Stimulated activated effector memory CD8-positive, alpha-beta T cell treated with anti-CD3 and anti-CD28 coated beads, Interleukin-12 subunit alpha, Interleukin-12 subunit beta, amount 100 ng/mL, for 72 hours (primary cell): ENCODE results near the gene MPLKIP.

Experiments
- ATAC-seq: fragments of 150-1000 bp; cut with Tn5 transposase; 2 replicates; pipeline ENCODE4 v1.10.0; 2021
- DNase-seq, 2 donors: peaks; one replicate each; pipeline ENCODE4 v3.0.0; 2021 to 2022; ENCODE audit warnings: low spot score in 2 of 2
- H3K27ac Mint-ChIP-seq: one replicate; pipeline ENCODE4 v1.8.0; 2022; ENCODE audit warnings: mild to moderate bottlenecking, mixed read lengths
- H3K36me3 Mint-ChIP-seq: one replicate; pipeline ENCODE4 v1.8.0; 2022; ENCODE audit warnings: mild to moderate bottlenecking, mixed read lengths
- H3K4me1 Mint-ChIP-seq: one replicate; pipeline ENCODE4 v1.8.0; 2022; ENCODE audit warnings: mixed read lengths
- H3K4me3 Mint-ChIP-seq: one replicate; pipeline ENCODE4 v1.8.0; 2022; ENCODE audit warnings: mild to moderate bottlenecking, mixed read lengths
- H3K9me3 Mint-ChIP-seq: one replicate; pipeline ENCODE4 v1.8.0; 2022; ENCODE audit warnings: mixed read lengths

MPLKIP gene

DNA sequence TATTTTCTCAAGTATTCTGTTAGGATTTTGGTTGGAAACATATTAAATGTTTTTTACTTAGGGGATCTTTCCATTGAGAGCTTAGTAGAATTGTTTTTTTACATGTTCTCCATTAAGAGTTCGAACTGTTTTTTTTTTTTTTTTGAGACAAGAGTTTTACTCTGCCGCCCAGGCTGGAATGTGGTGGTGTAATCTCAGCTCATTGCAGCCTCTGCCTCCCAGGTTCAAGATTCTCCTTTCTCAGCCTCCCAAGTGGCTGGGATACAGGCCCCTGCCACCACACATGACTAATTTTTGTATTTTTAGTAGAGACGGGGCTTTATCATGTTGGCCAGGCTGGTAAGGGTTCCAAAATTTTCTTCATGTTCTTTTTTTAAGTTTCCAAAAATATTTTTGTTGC, 33.2 kb downstream of the MPLKIP start:
- no peaks in the 10 kb centered on the region for H3K4me1 Mint-ChIP-seq
- H3K36me3 Mint-ChIP-seq, result peaks cover 13% of the 10 kb centered on the region
- H3K9me3 Mint-ChIP-seq, result no peaks in the 10 kb centered on the region
- DNase-seq (no peak), ATAC-seq (no peak)
- H3K4me3 Mint-ChIP-seq, result no peak overlapping the region
- H3K27ac Mint-ChIP-seq, result no peak overlapping the region

DNA sequence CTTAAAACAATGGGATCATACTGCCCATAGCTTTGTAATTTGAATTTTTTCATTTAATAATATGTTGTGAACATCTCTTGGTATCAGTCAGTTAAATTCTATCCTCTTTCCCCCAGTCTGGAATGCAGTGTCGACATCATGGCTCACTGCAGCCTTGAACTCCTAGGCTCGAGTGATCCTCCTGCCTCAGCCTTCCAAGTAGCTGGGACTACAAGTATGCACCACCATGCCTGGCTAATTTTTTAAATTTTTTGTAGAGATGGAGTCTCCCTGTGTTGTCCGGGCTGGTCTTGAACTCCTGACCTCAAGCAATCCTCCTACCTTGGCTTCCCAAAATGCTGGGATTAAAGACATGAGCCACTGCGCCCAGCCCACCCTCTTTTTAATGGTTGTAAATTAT, 34.6 kb downstream of the MPLKIP start:
- no peak for ATAC-seq
- Mint-ChIP-seq H3K4me1 (no peaks in the 10 kb centered on the region), H3K4me3 (no peak overlapping the region), H3K9me3 (no peaks in the 10 kb centered on the region), H3K27ac (no peak overlapping the region), H3K36me3 (peaks cover 27% of the 10 kb centered on the region)
- no peak for DNase-seq

DNA sequence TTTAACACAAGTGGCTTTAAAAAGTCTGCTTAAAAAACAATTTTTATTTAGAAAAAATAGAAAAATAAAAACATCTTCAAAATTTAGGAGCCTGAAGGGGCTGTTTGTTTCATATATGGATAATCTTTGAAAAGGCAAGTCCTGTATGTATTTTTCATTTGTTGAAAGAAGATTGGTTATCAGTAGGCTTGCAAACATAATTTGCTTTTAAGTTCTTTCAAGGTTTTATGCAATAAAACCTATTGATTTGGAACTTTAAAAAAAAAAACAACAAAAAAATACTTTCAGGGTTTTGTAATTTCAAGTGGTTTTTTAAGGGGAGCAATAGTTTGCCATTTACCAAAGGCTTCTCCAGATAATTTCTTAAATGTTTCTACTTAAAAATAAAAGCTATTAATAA, 35.6 kb downstream of the MPLKIP start:
- no peaks in the 10 kb centered on the region for H3K4me1 Mint-ChIP-seq
- H3K27ac Mint-ChIP-seq, result no peak overlapping the region
- ATAC-seq (no peak), DNase-seq (no peak)
- no peak overlapping the region for H3K4me3 Mint-ChIP-seq
- no peaks in the 10 kb centered on the region for H3K9me3 Mint-ChIP-seq
- H3K36me3 Mint-ChIP-seq, result peaks cover 37% of the 10 kb centered on the region

DNA sequence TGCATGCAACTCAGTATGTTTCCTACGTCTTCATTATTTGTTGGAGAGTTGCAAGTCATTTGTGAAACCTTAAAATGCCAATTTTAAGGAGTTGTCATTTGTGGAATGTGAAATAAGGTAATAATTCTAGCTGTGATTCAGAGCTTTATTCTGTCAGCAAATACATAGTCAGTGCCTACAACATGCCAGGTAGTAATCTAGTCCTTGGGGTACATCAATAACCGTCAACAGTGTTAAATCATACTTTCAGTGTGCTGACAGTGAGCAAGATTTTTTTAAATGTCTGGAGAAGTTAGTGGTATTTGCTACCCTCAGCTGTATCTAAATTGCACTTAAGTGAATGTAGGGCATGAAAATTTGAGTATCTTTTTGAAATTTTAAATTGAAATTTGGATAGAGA, 36.7 kb downstream of the MPLKIP start:
- Mint-ChIP-seq H3K4me3 (no peak overlapping the region), H3K36me3 (peaks cover 48% of the 10 kb centered on the region), H3K27ac (no peak overlapping the region), H3K9me3 (no peaks in the 10 kb centered on the region), H3K4me1 (no peaks in the 10 kb centered on the region)
- DNase-seq (no peak), ATAC-seq (no peak)

DNA sequence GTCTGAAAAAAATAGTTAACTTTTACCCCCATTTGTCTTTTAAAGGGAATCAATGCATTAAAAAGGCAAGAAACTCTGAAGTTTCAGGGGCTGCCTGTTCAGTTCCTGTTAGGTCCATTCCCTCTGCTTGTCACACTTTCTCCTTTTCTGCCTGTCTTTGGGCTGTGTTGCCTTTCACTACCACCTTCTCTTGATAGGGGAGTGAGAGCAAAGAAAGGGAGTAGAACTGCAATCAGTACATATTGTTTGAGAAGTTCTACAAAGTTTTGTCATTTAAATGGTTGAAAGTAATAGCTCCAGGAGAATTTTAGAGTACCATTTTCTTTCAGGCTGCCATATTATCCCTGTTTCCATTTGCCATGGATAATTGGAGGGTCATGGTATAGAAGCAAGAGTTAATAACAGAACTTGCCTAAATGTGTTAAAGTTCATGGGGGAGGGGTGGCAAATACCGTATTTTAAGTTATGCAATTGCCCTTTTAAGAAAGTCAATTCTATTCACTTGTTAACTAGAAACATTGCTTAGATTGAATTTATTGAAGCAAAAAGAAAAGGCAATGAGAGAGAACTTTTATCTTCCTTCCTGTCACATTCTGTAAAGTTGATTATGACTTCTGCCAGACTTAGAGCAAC, 38.6 kb downstream of the MPLKIP start:
- Mint-ChIP-seq H3K4me1 (no peaks in the 10 kb centered on the region), H3K27ac (no peak overlapping the region), H3K9me3 (no peaks in the 10 kb centered on the region), H3K4me3 (no peak overlapping the region), H3K36me3 (peaks cover 67% of the 10 kb centered on the region)
- no peak for ATAC-seq
- DNase-seq, result no peak

DNA sequence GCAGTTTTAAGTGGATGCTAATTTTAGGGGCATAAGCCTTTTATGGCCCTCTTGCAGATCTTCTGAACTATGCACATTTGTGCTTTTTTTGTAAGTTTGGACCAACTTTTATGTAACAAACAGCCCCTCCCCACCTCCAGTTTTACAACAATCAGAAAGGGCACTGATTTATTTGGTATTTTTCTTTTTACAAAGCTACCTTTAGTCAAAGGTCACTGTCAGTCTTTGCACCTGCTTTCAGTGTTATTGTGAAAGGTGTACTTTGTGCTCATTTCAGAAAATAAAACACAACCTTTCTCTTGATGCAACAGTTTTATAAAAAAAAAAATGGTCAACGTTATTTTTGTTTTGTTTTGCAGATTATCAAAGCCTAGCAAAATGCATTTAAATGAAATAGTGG, 39.2 kb downstream of the MPLKIP start:
- ATAC-seq (no peak), DNase-seq (no peak)
- Mint-ChIP-seq H3K4me1 (no peaks in the 10 kb centered on the region), H3K36me3 (peaks cover 73% of the 10 kb centered on the region), H3K4me3 (no peak overlapping the region), H3K27ac (no peak overlapping the region), H3K9me3 (no peaks in the 10 kb centered on the region)

DNA sequence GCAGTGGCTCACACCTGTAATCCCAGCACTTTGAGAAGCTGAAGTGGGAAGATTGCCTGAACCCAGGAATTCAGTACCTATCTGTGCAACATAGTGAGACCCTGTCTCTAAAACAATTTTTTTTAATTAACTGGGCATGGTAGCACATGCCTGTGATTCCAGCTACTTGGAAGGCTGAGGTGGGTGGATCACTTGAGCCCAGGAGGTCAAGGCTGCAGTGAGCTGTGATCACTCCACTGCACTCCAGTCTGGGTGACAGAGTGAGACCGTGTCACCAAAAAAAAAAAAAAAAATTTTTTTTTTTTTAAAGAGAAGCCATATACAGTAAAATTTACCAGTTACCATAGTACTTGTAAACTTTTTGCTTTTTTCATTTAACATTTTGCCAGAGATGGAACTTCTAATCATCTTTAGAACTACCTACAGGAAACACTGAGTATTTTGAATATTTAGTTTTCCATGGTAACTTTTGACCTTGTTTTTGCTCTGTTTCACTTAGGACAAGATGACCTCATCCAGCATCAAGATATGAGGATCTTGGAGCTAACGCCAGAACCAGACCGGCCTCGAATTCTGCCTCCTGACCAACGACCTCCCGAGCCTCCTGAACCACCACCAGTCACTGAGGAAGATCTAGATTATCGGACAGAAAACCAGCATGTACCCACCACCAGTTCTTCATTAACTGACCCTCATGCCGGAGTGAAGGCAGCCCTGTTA, 40.6 kb downstream of the MPLKIP start:
- Mint-ChIP-seq H3K9me3 (no peaks in the 10 kb centered on the region), H3K4me1 (no peaks in the 10 kb centered on the region), H3K27ac (peak overlapping the region; percentile 71), H3K4me3 (no peak overlapping the region), H3K36me3 (peaks cover 87% of the 10 kb centered on the region)
- DNase-seq (no peak), ATAC-seq (no peak)

DNA sequence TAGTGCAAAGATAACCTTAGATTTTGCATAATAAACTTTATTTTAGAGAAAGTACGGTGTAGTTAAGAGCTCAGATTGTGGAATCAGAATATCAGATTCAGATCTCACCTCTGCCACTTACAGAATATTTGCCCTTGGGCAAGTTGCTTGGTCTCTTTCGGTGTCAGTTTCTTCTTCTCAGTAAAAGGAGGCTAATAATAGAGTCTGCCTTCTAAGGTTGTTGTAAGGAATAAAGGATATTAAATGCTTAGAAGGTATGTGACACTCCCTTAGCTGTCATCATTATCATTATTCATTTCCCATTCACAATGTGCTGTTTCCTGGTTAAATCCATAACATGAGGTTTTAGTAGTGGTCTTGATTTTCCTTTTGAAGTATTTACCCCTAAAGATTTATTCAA, 42.2 kb downstream of the MPLKIP start:
- H3K36me3 Mint-ChIP-seq, result peaks cover 96% of the 10 kb centered on the region
- H3K4me3 Mint-ChIP-seq, result no peak overlapping the region
- ATAC-seq (no peak), DNase-seq (no peak)
- H3K4me1 Mint-ChIP-seq, result no peaks in the 10 kb centered on the region
- no peaks in the 10 kb centered on the region for H3K9me3 Mint-ChIP-seq
- H3K27ac Mint-ChIP-seq, result no peak overlapping the region

DNA sequence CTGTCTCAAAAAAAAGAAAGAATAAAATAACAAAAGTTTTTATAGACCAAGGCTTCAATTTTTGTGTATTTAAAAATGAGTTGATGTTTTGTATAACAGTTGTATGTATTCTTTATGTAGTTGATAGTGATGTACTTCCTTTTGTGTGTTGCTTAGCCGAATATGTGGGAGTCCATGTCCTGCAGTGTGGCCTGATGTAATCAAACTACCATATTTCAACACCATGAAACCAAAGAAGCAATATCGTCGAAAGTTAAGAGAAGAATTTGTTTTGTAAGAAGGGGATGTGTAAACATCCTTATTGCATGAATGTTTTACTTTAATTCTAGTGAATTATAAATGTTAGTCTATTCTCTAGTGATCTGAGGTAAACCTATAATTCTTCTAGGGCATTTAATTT, 56.6 kb downstream of the MPLKIP start:
- no peak overlapping the region for H3K4me3 Mint-ChIP-seq
- peaks cover 40% of the 10 kb centered on the region for H3K36me3 Mint-ChIP-seq
- DNase-seq (no peak), ATAC-seq (no peak)
- no peaks in the 10 kb centered on the region for H3K9me3 Mint-ChIP-seq
- no peaks in the 10 kb centered on the region for H3K4me1 Mint-ChIP-seq
- H3K27ac Mint-ChIP-seq, result no peak overlapping the region
